H1 (cell line): ENCODE data around the gene EN2. TPM values are rescaled to one million over a fixed set of nuclear protein-coding genes. Genes with fewer than 3 reads are reported as not detected.

ENCODE experiments used
- E2F6 ChIP-seq: IDR thresholded peaks from 2 replicates; pipeline ENCODE4 v1.6.1; 2012; ENCODE audit warnings: inconsistent platforms
- HDAC6 ChIP-seq: IDR thresholded peaks from one replicate; pipeline ENCODE4 v1.7.1; 2012; ENCODE audit warnings: low read depth, mild to moderate bottlenecking, inconsistent platforms, low read length, moderate library complexity
- KDM4A ChIP-seq: IDR thresholded peaks from one replicate; pipeline ENCODE4 v1.7.1; 2012; ENCODE audit warnings: low read depth, mild to moderate bottlenecking, moderate library complexity, low read length, inconsistent platforms; ENCODE audit not compliant: severe bottlenecking
- POU5F1 ChIP-seq: IDR thresholded peaks from 2 replicates; pipeline ENCODE4 v1.6.1; 2011; ENCODE audit warnings: low read depth, mild to moderate bottlenecking, low read length, moderate library complexity
- SIRT6 ChIP-seq: IDR thresholded peaks from one replicate; pipeline ENCODE4 v1.7.1; 2012; ENCODE audit warnings: low read length, inconsistent platforms
- SP2 ChIP-seq: IDR thresholded peaks from 2 replicates; pipeline ENCODE4 v1.6.1; 2012; ENCODE audit warnings: mild to moderate bottlenecking, low read length, inconsistent platforms
- TAF1 ChIP-seq: IDR thresholded peaks from 2 replicates; pipeline ENCODE4 v1.6.1; 2011; ENCODE audit warnings: mild to moderate bottlenecking, low read depth, low read length
- TCF12 ChIP-seq: IDR thresholded peaks from 2 replicates; pipeline ENCODE4 v1.6.1; 2011; ENCODE audit warnings: low read depth, mild to moderate bottlenecking, low read length
- polyA plus RNA-seq, 7 experiments: library from polyadenylated mRNA; depleted of rRNA in 3 of 7; stranded (reverse) in 5 of 7; unstranded in 2 of 7; fragments of >200 nt in 5 of 7; fragments of 200-250 nt in 2 of 7; gene quantifications; 1 replicate in 5 of 7; 2 replicates in 1 of 7; 4 replicates in 1 of 7; pipeline versions ENCODE4 v1.2.1 to v1.2.3, GENCODE V29; 2011 to 2013; ENCODE audit warnings: missing spikeins in 2 of 7, mixed read lengths in 2 of 7
- total RNA-seq: library from RNA; stranded (reverse); fragmentation: NEBNext Ultra II Directional; extraction: Animal tissue kit (Norgen Biotek cat#: 25700); gene quantifications from 2 replicates; pipeline ENCODE4 v1.2.1, GENCODE V29; 2021

The EN2 gene
- total and polyA plus RNA-seq, 2 of the 8 experiments (the other 6 are each of a cell fraction or from before 2014, with no cell fraction given) = not detected

GRCh38 chr7:155439311-155440017 is 18.5 kb upstream of the EN2 start (continued):
- TF ChIP-seq E2F6 (no peak), SIRT6 (no peak), TAF1 (no peak), TCF12 (no peak), KDM4A (no peak), POU5F1 (no peak), HDAC6 (no peak), SP2 (no peak)
